GM12891 (cell line): ENCODE data around the gene MYOZ2.

ENCODE experiments used
- POLR2A ChIP-seq: IDR thresholded peaks from 2 replicates; pipeline ENCODE4 v1.6.1; 2011; ENCODE audit warnings: low read depth, low read length, control low read depth
- POLR2AphosphoS5 ChIP-seq: IDR thresholded peaks from 2 replicates; pipeline ENCODE4 v1.6.1; 2011; ENCODE audit warnings: low read depth, low read length, control low read depth

DNA sequence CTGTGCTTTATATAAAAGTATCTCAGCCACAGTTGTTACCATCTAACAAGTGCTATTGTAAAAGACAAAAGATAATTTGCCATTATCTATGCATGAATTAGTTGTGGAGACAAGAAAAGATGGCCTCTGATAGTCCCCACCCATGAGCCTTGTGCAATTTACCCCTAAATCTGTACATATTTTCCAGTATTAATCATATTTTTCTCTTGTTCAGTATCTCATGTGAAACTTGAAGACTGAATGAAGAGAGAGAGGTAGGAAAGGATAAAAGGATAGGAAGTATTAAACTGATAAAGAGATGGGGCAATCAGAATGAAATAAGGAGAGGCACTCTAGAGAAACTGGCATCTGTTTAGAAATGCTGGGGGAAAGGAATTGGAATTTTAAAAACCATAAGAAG is 3.7 kb downstream of the MYOZ2 start:
- TF ChIP-seq POLR2A (no peak), POLR2AphosphoS5 (no peak)
